CD1c-positive myeloid dendritic cell (primary cell): ENCODE results near the gene CAMK1G.

Source experiments
- DNase-seq: peaks from one replicate; pipeline ENCODE4 v3.0.0-alpha.2; 2016; ENCODE audit errors: extremely low spot score

Gene CAMK1G

GRCh38 chr1:209619696-209620486, 36.4 kb downstream of the CAMK1G start:
- DNase-seq = no peak

GRCh38 chr1:209620487-209620884, 37.0 kb downstream of the CAMK1G start:
- peak; percentile 32 for DNase-seq

GRCh38 chr1:209621286-209621685, 37.8 kb downstream of the CAMK1G start:
- no peak for DNase-seq

GRCh38 chr1:209621741-209622655, 38.5 kb downstream of the CAMK1G start:
- no peak for DNase-seq

- no peak for DNase-seq
Observed at GRCh38 chr1:209622841-209623829, 39.6 kb downstream of the CAMK1G start.

GRCh38 chr1:209624558-209625549, 41.3 kb downstream of the CAMK1G start:
- DNase-seq = peak; percentile 33

GRCh38 chr1:209625791-209626285, 42.3 kb downstream of the CAMK1G start:
- DNase-seq = peak; percentile 6

- DNase-seq = peak; percentile 74
Observed at GRCh38 chr1:209626346-209627026, 43.0 kb downstream of the CAMK1G start.

- peak; percentile 56 for DNase-seq
Observed at GRCh38 chr1:209627027-209627731, 43.7 kb downstream of the CAMK1G start.

- DNase-seq = peak; percentile 82
Observed at GRCh38 chr1:209627732-209628196, 44.2 kb downstream of the CAMK1G start.

- DNase-seq = no peak
Observed at GRCh38 chr1:209628618-209629299, 45.2 kb downstream of the CAMK1G start.

GRCh38 chr1:209629621-209630382, 46.3 kb downstream of the CAMK1G start:
- DNase-seq = no peak

GRCh38 chr1:209630383-209631225, 47.1 kb downstream of the CAMK1G start:
- no peak for DNase-seq

- no peak for DNase-seq
Observed at GRCh38 chr1:209633335-209633997, 50.0 kb downstream of the CAMK1G start.

GRCh38 chr1:209634005-209634737, 50.7 kb downstream of the CAMK1G start:
- DNase-seq = no peak
